ENCODE data around the gene PRKN.
"Not testable (repeated sequence)": the region's sequence is repeated elsewhere in the genome, so short reads cannot be mapped to it uniquely, and the experiment has no call there.

PRKN gene

GRCh38 chr6:161870236-161870901 is 857.2 kb downstream of the PRKN start:
- no peak overlapping the region for H3K4me3 ChIP-seq (ENCODE audit: low read depth, low read length)
- no peak for DNase-seq (ENCODE audit: low read depth)
- TF ChIP-seq MAX (IDR thresholded peaks at IDR 0.05; ENCODE audit: low read depth, low read length) (no peak), MYC (IDR thresholded peaks at IDR 0.05; ENCODE audit: low read depth, low read length) (no peak), CTCF (IDR thresholded peaks at IDR 0.05; ENCODE audit: low read depth, low read length) (no peak), POLR2A (IDR thresholded peaks at IDR 0.05; ENCODE audit: extremely low read depth, insufficient read length) (no peak)

GRCh38 chr6:161869491-161869890 is 858.1 kb downstream of the PRKN start:
- no peak for TF ChIP-seq MAX (IDR thresholded peaks at IDR 0.05; ENCODE audit: low read depth, low read length)
- no peak for TF ChIP-seq POLR2A (IDR thresholded peaks at IDR 0.05; ENCODE audit: extremely low read depth, insufficient read length)
- TF ChIP-seq MYC (IDR thresholded peaks at IDR 0.05; ENCODE audit: low read depth, low read length), result no peak
- TF ChIP-seq CTCF (IDR thresholded peaks at IDR 0.05; ENCODE audit: low read depth, low read length), result no peak
- H3K4me3 ChIP-seq (ENCODE audit: low read depth, low read length), result no peak overlapping the region
- DNase-seq (ENCODE audit: low read depth), result no peak

GRCh38 chr6:161866570-161866969 is 861.0 kb downstream of the PRKN start:
- no peak overlapping the region for H3K4me3 ChIP-seq (ENCODE audit: low read depth, low read length)
- DNase-seq (ENCODE audit: low read depth), result no peak
- no peak for TF ChIP-seq MYC (IDR thresholded peaks at IDR 0.05; ENCODE audit: low read depth, low read length)
- TF ChIP-seq MAX (IDR thresholded peaks at IDR 0.05; ENCODE audit: low read depth, low read length), result no peak
- no peak for TF ChIP-seq CTCF (IDR thresholded peaks at IDR 0.05; ENCODE audit: low read depth, low read length)
- no peak for TF ChIP-seq POLR2A (IDR thresholded peaks at IDR 0.05; ENCODE audit: extremely low read depth, insufficient read length)

GRCh38 chr6:161861061-161861460 is 866.5 kb downstream of the PRKN start:
- not testable (repeated sequence) for H3K4me3 ChIP-seq (ENCODE audit: low read depth, low read length); DNase-seq (ENCODE audit: low read depth)

GRCh38 chr6:161853657-161854056 is 873.9 kb downstream of the PRKN start:
- H3K4me3 ChIP-seq (ENCODE audit: low read depth, low read length), result no peak overlapping the region
- TF ChIP-seq POLR2A (IDR thresholded peaks at IDR 0.05; ENCODE audit: extremely low read depth, insufficient read length), result no peak
- no peak for TF ChIP-seq MAX (IDR thresholded peaks at IDR 0.05; ENCODE audit: low read depth, low read length)
- TF ChIP-seq MYC (IDR thresholded peaks at IDR 0.05; ENCODE audit: low read depth, low read length), result no peak
- no peak for TF ChIP-seq CTCF (IDR thresholded peaks at IDR 0.05; ENCODE audit: low read depth, low read length)
- DNase-seq (ENCODE audit: low read depth), result no peak

- H3K4me3 ChIP-seq (ENCODE audit: low read depth, low read length), result not testable (repeated sequence)
These were observed 876.1 kb downstream of the PRKN start for GRCh38 chr6:161851486-161851885.

GRCh38 chr6:161850562-161850961 is 877.0 kb downstream of the PRKN start:
- TF ChIP-seq CTCF (IDR thresholded peaks at IDR 0.05; ENCODE audit: low read depth, low read length) (no peak), MAX (IDR thresholded peaks at IDR 0.05; ENCODE audit: low read depth, low read length) (no peak), MYC (IDR thresholded peaks at IDR 0.05; ENCODE audit: low read depth, low read length) (no peak), POLR2A (IDR thresholded peaks at IDR 0.05; ENCODE audit: extremely low read depth, insufficient read length) (no peak)
- no peak for DNase-seq (ENCODE audit: low read depth)
- no peak overlapping the region for H3K4me3 ChIP-seq (ENCODE audit: low read depth, low read length)

More at GRCh38 chr6:161851486-161851885, 876.1 kb downstream of the PRKN start:
- not testable (repeated sequence) for DNase-seq (ENCODE audit: low read depth)
